ELF-1 (cell line): ENCODE measurements around the gene ERGIC1.
"Not testable (repeated sequence)": the region's sequence is repeated elsewhere in the genome, so short reads cannot be mapped to it uniquely, and the experiment has no call there.

Experiments used
- DNase-seq: peaks from one replicate; pipeline ENCODE4 v3.0.0-alpha.2; 2016; ENCODE audit warnings: low read depth, low spot score

ERGIC1 gene

GRCh38 chr5:172833686-172834414 lies at the start of gene ERGIC1:
ERGIC1 (plus strand) TSS chr5:172834251; CDS start chr5:172834414, 163 bp downstream.
- DNase-seq = peak; percentile 81

- no peak for DNase-seq
Observed at GRCh38 chr5:172785429-172786088, 48.5 kb upstream of the ERGIC1 start.

- no peak for DNase-seq
Observed at GRCh38 chr5:172786736-172787462, 47.2 kb upstream of the ERGIC1 start.

GRCh38 chr5:172787538-172787937 lies 46.5 kb upstream of the ERGIC1 start:
- not testable (repeated sequence) for DNase-seq

GRCh38 chr5:172788771-172789686 lies 45.0 kb upstream of the ERGIC1 start:
- DNase-seq = peak; percentile 49

- DNase-seq = peak; percentile 50
Observed at GRCh38 chr5:172789687-172790495, 44.2 kb upstream of the ERGIC1 start.

GRCh38 chr5:172790496-172790889 lies 43.6 kb upstream of the ERGIC1 start:
- no peak for DNase-seq

GRCh38 chr5:172791286-172791685 lies 42.8 kb upstream of the ERGIC1 start:
- DNase-seq = no peak

GRCh38 chr5:172791726-172792445 lies 42.2 kb upstream of the ERGIC1 start:
- DNase-seq = no peak

GRCh38 chr5:172792701-172793570 lies 41.1 kb upstream of the ERGIC1 start:
- DNase-seq = peak; percentile 30

- DNase-seq = no peak
Observed at GRCh38 chr5:172793577-172794488, 40.2 kb upstream of the ERGIC1 start.

GRCh38 chr5:172795318-172795977 lies 38.6 kb upstream of the ERGIC1 start:
- DNase-seq = peak; percentile 61

GRCh38 chr5:172796306-172796705 lies 37.7 kb upstream of the ERGIC1 start:
- no peak for DNase-seq

GRCh38 chr5:172797771-172798191 lies 36.3 kb upstream of the ERGIC1 start:
- DNase-seq = no peak

- DNase-seq = no peak
Observed at GRCh38 chr5:172798422-172799215, 35.4 kb upstream of the ERGIC1 start.

- DNase-seq = no peak
Observed at GRCh38 chr5:172799416-172799815, 34.6 kb upstream of the ERGIC1 start.
